Smooth muscle cell (in vitro differentiated cells): Measurements from ENCODE around the gene P2RY6. TPM values are rescaled to one million over a fixed set of nuclear protein-coding genes. Genes with fewer than 3 reads are reported as not detected.

Experiments used
- DNase-seq: peaks from one replicate; lab custom pipeline; 2025; ENCODE audit not compliant: unreplicated experiment; lab: John Stamatoyannopoulos, UW
- H2AFZ ChIP-seq: fragments of 200-600 bp; sonication (generic); 2 replicates; pipeline ENCODE4 v1.6.0; 2016; ENCODE audit warnings: antibody characterized with exemption, low read depth, mild to moderate bottlenecking
- H3F3A ChIP-seq: fragments of 200-600 bp; sonication (generic); 2 replicates; pipeline ENCODE4 v1.6.0; 2017; ENCODE audit warnings: antibody characterized with exemption, low read depth
- H3K27ac ChIP-seq: fragments of 200-600 bp; sonication (generic); 2 replicates; pipeline ENCODE4 v1.5.1; 2016; ENCODE audit warnings: low read depth, mild to moderate bottlenecking
- H3K27me3 ChIP-seq: fragments of 200-600 bp; sonication (generic); 2 replicates; pipeline ENCODE4 v1.6.1; 2016; ENCODE audit warnings: low read depth, mild to moderate bottlenecking
- H3K36me3 ChIP-seq: fragments of 200-600 bp; sonication (generic); 2 replicates; pipeline ENCODE4 v1.5.1; 2016; ENCODE audit warnings: low read depth
- H3K4me1 ChIP-seq: fragments of 200-600 bp; sonication (generic); 2 replicates; pipeline ENCODE4 v1.5.1; 2016; ENCODE audit warnings: low read depth
- H3K4me2 ChIP-seq: fragments of 200-600 bp; sonication (generic); 2 replicates; pipeline ENCODE4 v1.6.0; 2016; ENCODE audit warnings: mild to moderate bottlenecking
- H3K4me3 ChIP-seq: fragments of 200-600 bp; sonication (generic); 2 replicates; pipeline ENCODE4 v1.5.1; 2016; ENCODE audit warnings: mild to moderate bottlenecking
- H3K79me2 ChIP-seq: fragments of 200-600 bp; sonication (generic); 2 replicates; pipeline ENCODE4 v1.6.0; 2016; ENCODE audit warnings: low read depth, mild to moderate bottlenecking
- H3K9ac ChIP-seq: fragments of 200-600 bp; sonication (generic); 2 replicates; pipeline ENCODE4 v1.6.0; 2016; ENCODE audit warnings: low read depth
- H3K9me3 ChIP-seq: fragments of 200-600 bp; sonication (generic); replicated peaks from 2 replicates; pipeline ENCODE4 v1.5.1; 2016; ENCODE audit warnings: low read depth
- H4K20me1 ChIP-seq: fragments of 200-600 bp; sonication (generic); 2 replicates; pipeline ENCODE4 v1.6.0; 2016; ENCODE audit warnings: low read depth
- CTCF ChIP-seq: fragments of 200-600 bp; sonication (generic); IDR thresholded peaks from 2 replicates; pipeline ENCODE4 v1.5.1; 2017; ENCODE audit warnings: borderline replicate concordance, mild to moderate bottlenecking, antibody characterized with exemption; ENCODE audit not compliant: insufficient read depth, poor library complexity, severe bottlenecking
- WGBS: methylation state at CpG from one replicate; pipeline ENCODE4 v1.1.7; 2016; ENCODE audit warnings: low lambda C conversion rate; 5-methylcytosine and 5-hydroxymethylcytosine counted together
- polyA plus RNA-seq: library from polyadenylated mRNA; unstranded; fragments of >200 nt; fragmentation: Nextera tagmentation; extraction: Ambion mirVana; gene quantifications from 2 replicates; pipeline ENCODE4 v1.2.1, GENCODE V29; 2016
- total RNA-seq: library from RNA; depleted of rRNA; stranded (reverse); fragments of >200 nt; gene quantifications from 2 replicates; pipeline ENCODE4 v1.2.3, GENCODE V29; 2014

The P2RY6 gene
- total and polyA plus RNA-seq, 2 experiments from 2014 or later, result 3.7 to 13.8 TPM

- peaks cover 5% of the 10 kb centered on the region for H3K4me1 ChIP-seq
- DNase-seq, result no peak
- no peak overlapping the region for H3K9ac ChIP-seq
- no peak overlapping the region for H2AFZ ChIP-seq
- no peaks in the 10 kb centered on the region for H3K79me2 ChIP-seq
- 91% methylated on average over 4 of the region's 4 CpGs for WGBS
- H3F3A ChIP-seq, result peaks cover 8% of the 10 kb centered on the region
- TF ChIP-seq CTCF, result no peak
- no peaks in the 10 kb centered on the region for H4K20me1 ChIP-seq
- H3K9me3 ChIP-seq, result no peaks in the 10 kb centered on the region
- no peaks in the 10 kb centered on the region for H3K36me3 ChIP-seq
- no peak overlapping the region for H3K4me2 ChIP-seq
- no peak overlapping the region for H3K27ac ChIP-seq
- no peak overlapping the region for H3K4me3 ChIP-seq
- no peaks in the 10 kb centered on the region for H3K27me3 ChIP-seq
Measured at GRCh38 chr11:73275381-73275750, 3.2 kb downstream of the P2RY6 start.

GRCh38 chr11:73277467-73277866 lies 5.3 kb downstream of the P2RY6 start:
- peaks cover under 1% of the 10 kb centered on the region for H3F3A ChIP-seq
- H2AFZ ChIP-seq, result no peak overlapping the region
- no peaks in the 10 kb centered on the region for H3K79me2 ChIP-seq
- no peak overlapping the region for H3K4me3 ChIP-seq
- no peak overlapping the region for H3K4me2 ChIP-seq
- H3K27ac ChIP-seq, result no peak overlapping the region
- peaks cover 5% of the 10 kb centered on the region for H3K4me1 ChIP-seq
- H3K27me3 ChIP-seq, result no peaks in the 10 kb centered on the region
- no peaks in the 10 kb centered on the region for H4K20me1 ChIP-seq
- no peaks in the 10 kb centered on the region for H3K36me3 ChIP-seq
- no peak for TF ChIP-seq CTCF
- no peaks in the 10 kb centered on the region for H3K9me3 ChIP-seq
- H3K9ac ChIP-seq, result no peak overlapping the region
- DNase-seq, result no peak
- 58% methylated on average over 3 of the region's 3 CpGs for WGBS

- Histone ChIP-seq H3K27me3 (no peaks in the 10 kb centered on the region), H3K9me3 (no peaks in the 10 kb centered on the region), H3K79me2 (no peaks in the 10 kb centered on the region), H3K27ac (no peak overlapping the region), H3K9ac (no peak overlapping the region), H3K36me3 (no peaks in the 10 kb centered on the region), H4K20me1 (no peaks in the 10 kb centered on the region), H3K4me2 (no peak overlapping the region), H3K4me1 (no peaks in the 10 kb centered on the region), H3F3A (no peaks in the 10 kb centered on the region), H3K4me3 (no peak overlapping the region), H2AFZ (no peak overlapping the region)
- no peak for DNase-seq
- WGBS, result 87% methylated on average over 5 of the region's 5 CpGs
- TF ChIP-seq CTCF, result no peak
Measured at GRCh38 chr11:73280626-73281025, 8.5 kb downstream of the P2RY6 start.

- Histone ChIP-seq H3F3A (no peaks in the 10 kb centered on the region), H3K4me1 (no peaks in the 10 kb centered on the region), H3K9me3 (no peaks in the 10 kb centered on the region), H3K4me3 (no peak overlapping the region), H3K27ac (no peak overlapping the region), H4K20me1 (no peaks in the 10 kb centered on the region), H3K36me3 (no peaks in the 10 kb centered on the region), H2AFZ (no peak overlapping the region), H3K9ac (no peak overlapping the region), H3K79me2 (no peaks in the 10 kb centered on the region), H3K27me3 (no peaks in the 10 kb centered on the region), H3K4me2 (no peak overlapping the region)
- WGBS, result 92% methylated on average over 3 of the region's 3 CpGs
- no peak for DNase-seq
- TF ChIP-seq CTCF, result no peak
Measured at GRCh38 chr11:73281201-73281741, 9.1 kb downstream of the P2RY6 start.
